H1 (cell line): Measurements from ENCODE around the gene ZRANB2. TPM values are rescaled to one million over a fixed set of nuclear protein-coding genes. Genes with fewer than 3 reads are reported as not detected.

Source experiments
- CTCF ChIA-PET: fragments of 300-600 bp; sonication (Branson Sonifier 250); formaldehyde crosslinking; loops from one replicate; lab custom pipeline; 2021; ENCODE audit not compliant: partially characterized antibody; lab: Charles Lee
- POLR2A ChIA-PET: fragments of 300-600 bp; sonication (Branson Sonifier 250); formaldehyde crosslinking; loops from one replicate; lab custom pipeline; 2021; ENCODE audit warnings: inconsistent platforms; ENCODE audit not compliant: partially characterized antibody; lab: Charles Lee
- DNase-seq, 2 experiments: peaks; one replicate each; pipeline versions ENCODE4 v3.0.0 to v3.0.0-alpha.2; 2010 to 2022; ENCODE audit warnings: low spot score in 2 of 2, low read depth in 1 of 2, mixed read lengths in 1 of 2
- FAIRE-seq: peaks from 2 replicates; lab custom pipeline; 2011; peaks lifted over from hg19 to GRCh38; lab: Jason Lieb, UNC
- H2AFZ ChIP-seq: 2 replicates; pipeline ENCODE4 v1.8.1; 2012; ENCODE audit warnings: low read length, inconsistent platforms
- H2AK5ac ChIP-seq: 2 replicates; pipeline ENCODE4 v1.6.1; 2013; ENCODE audit warnings: low read depth, low read length
- H2BK120ac ChIP-seq: replicated peaks from 2 replicates; pipeline ENCODE3; 2013; ENCODE audit warnings: low read depth, low read length, inconsistent platforms
- H2BK12ac ChIP-seq: 2 replicates; pipeline ENCODE4 v1.6.1; 2013; ENCODE audit warnings: low read depth, low read length
- H2BK15ac ChIP-seq: 2 replicates; pipeline ENCODE4 v1.6.1; 2013; ENCODE audit warnings: low read length
- H2BK20ac ChIP-seq: 2 replicates; pipeline ENCODE4 v1.6.1; 2013; ENCODE audit warnings: low read length
- H2BK5ac ChIP-seq: 2 replicates; pipeline ENCODE4 v1.6.1; 2013; ENCODE audit warnings: low read depth, low read length
- H3K14ac ChIP-seq: 2 replicates; pipeline ENCODE4 v1.6.1; 2013; ENCODE audit warnings: inconsistent platforms; ENCODE audit not compliant: insufficient read length
- H3K18ac ChIP-seq: 2 replicates; pipeline ENCODE4 v1.6.1; 2013; ENCODE audit warnings: low read length; ENCODE audit errors: extremely low read depth
- H3K23ac ChIP-seq: 2 replicates; pipeline ENCODE4 v1.6.1; 2013; ENCODE audit warnings: inconsistent platforms; ENCODE audit not compliant: insufficient read length
- H3K23me2 ChIP-seq: 2 replicates; pipeline ENCODE4 v1.6.1; 2013; ENCODE audit warnings: low read depth, low read length
- H3K27ac ChIP-seq: 2 replicates; pipeline ENCODE4 v1.6.1; 2011; ENCODE audit warnings: low read depth, low read length, inconsistent platforms
- H3K27me3 ChIP-seq, 4 experiments: replicated peaks in 1 of 4; 1 replicate in 1 of 4; 2 replicates in 3 of 4; pipeline versions ENCODE4 v1.6.1 to v1.8.1; 2011 to 2013; ENCODE audit warnings: low read length in 3 of 4, mild to moderate bottlenecking in 3 of 4, inconsistent platforms in 2 of 4, mixed read lengths in 2 of 4, moderate library complexity in 1 of 4; ENCODE audit not compliant: control insufficient read depth in 3 of 4, insufficient read depth in 3 of 4; ENCODE audit errors: extremely low read depth in 1 of 4
- H3K36me3 ChIP-seq, 4 experiments: 2 replicates each; pipeline versions ENCODE4 v1.6.1 to v1.8.1; 2011 to 2013; ENCODE audit warnings: mild to moderate bottlenecking in 4 of 4, low read length in 3 of 4, moderate library complexity in 2 of 4, control low read depth in 1 of 4, inconsistent platforms in 1 of 4; ENCODE audit not compliant: insufficient read depth in 4 of 4, control insufficient read depth in 2 of 4
- H3K4ac ChIP-seq: replicated peaks from 2 replicates; pipeline ENCODE3; 2013; ENCODE audit warnings: low read length, low read depth, mixed read lengths, inconsistent platforms; ENCODE audit not compliant: insufficient read length
- H3K4me1 ChIP-seq, 4 experiments: replicated peaks in 1 of 4; 1 replicate in 1 of 4; 2 replicates in 3 of 4; pipeline versions ENCODE4 v1.6.1 to v1.8.1; 2011 to 2013; ENCODE audit warnings: low read length in 3 of 4, inconsistent platforms in 2 of 4, mixed read lengths in 1 of 4; ENCODE audit not compliant: insufficient read depth in 4 of 4, control insufficient read depth in 3 of 4
- H3K4me2 ChIP-seq, 2 experiments: 2 replicates each; pipeline versions ENCODE4 v1.6.1 to v1.8.1; 2011 to 2013; ENCODE audit warnings: low read depth in 2 of 2, low read length in 2 of 2, control low read depth in 1 of 2, inconsistent platforms in 1 of 2, mild to moderate bottlenecking in 1 of 2; ENCODE audit not compliant: insufficient read depth in 1 of 2
- H3K4me3 ChIP-seq, 4 experiments: fragments of 200-600, 300-600 bp in 1 of 4; sonication (generic), shearing (Covaris generic), sonication (Bioruptor Twin) in 1 of 4; 2 replicates each; pipeline versions ENCODE4 v1.5.1 to v1.8.1; 2011 to 2016; ENCODE audit warnings: low read length in 4 of 4, low read depth in 3 of 4, control low read depth in 2 of 4, inconsistent platforms in 2 of 4, mild to moderate bottlenecking in 2 of 4, mixed read lengths in 1 of 4, moderate library complexity in 1 of 4; ENCODE audit not compliant: insufficient read depth in 2 of 4; ENCODE audit errors: extremely low read depth in 1 of 4
- H3K56ac ChIP-seq: replicated peaks from 2 replicates; pipeline ENCODE3; 2013; ENCODE audit warnings: low read depth, mild to moderate bottlenecking, mixed read lengths, low read length, inconsistent platforms; ENCODE audit not compliant: insufficient read length
- H3K79me1 ChIP-seq: 2 replicates; pipeline ENCODE4 v1.6.1; 2013; ENCODE audit warnings: low read depth, low read length, control low read depth
- H3K79me2 ChIP-seq, 2 experiments: 2 replicates each; pipeline versions ENCODE4 v1.6.1 to v1.8.1; 2012 to 2013; ENCODE audit warnings: low read length in 2 of 2, mild to moderate bottlenecking in 2 of 2, inconsistent platforms in 1 of 2; ENCODE audit not compliant: insufficient read depth in 2 of 2, control insufficient read depth in 1 of 2
- H3K9ac ChIP-seq, 4 experiments: replicated peaks in 1 of 4; 1 replicate in 1 of 4; 2 replicates in 3 of 4; pipeline versions ENCODE4 v1.6.1 to v1.8.1; 2011 to 2013; ENCODE audit warnings: low read depth in 3 of 4, low read length in 3 of 4, control low read depth in 2 of 4, mild to moderate bottlenecking in 2 of 4, moderate library complexity in 2 of 4, inconsistent platforms in 1 of 4; ENCODE audit errors: extremely low read depth in 1 of 4
- H3K9me3 ChIP-seq, 2 experiments: 2 replicates each; pipeline versions ENCODE4 v1.6.1 to v1.8.1; 2012 to 2013; ENCODE audit warnings: mild to moderate bottlenecking in 2 of 2, moderate library complexity in 2 of 2, control low read depth in 1 of 2, inconsistent platforms in 1 of 2, low read depth in 1 of 2, low read length in 1 of 2, mixed read lengths in 1 of 2; ENCODE audit not compliant: insufficient read depth in 2 of 2
- H4K20me1 ChIP-seq, 2 experiments: replicated peaks in 1 of 2; 2 replicates each; pipeline versions ENCODE3 to v1.8.1; 2011 to 2013; ENCODE audit warnings: inconsistent platforms in 2 of 2, low read length in 2 of 2, mild to moderate bottlenecking in 1 of 2; ENCODE audit not compliant: insufficient read depth in 2 of 2, control insufficient read depth in 1 of 2
- H4K5ac ChIP-seq: 2 replicates; pipeline ENCODE4 v1.6.1; 2013; ENCODE audit warnings: low read length, low read depth, mixed read lengths, inconsistent platforms; ENCODE audit not compliant: insufficient read length
- H4K8ac ChIP-seq: 2 replicates; pipeline ENCODE4 v1.8.0; 2013; ENCODE audit warnings: mild to moderate bottlenecking, moderate library complexity, low read length, inconsistent platforms; ENCODE audit not compliant: insufficient read depth; ENCODE audit errors: extremely low read depth
- H4K91ac ChIP-seq: replicated peaks from 2 replicates; pipeline ENCODE3; 2013; ENCODE audit warnings: low read length, mixed read lengths, inconsistent platforms; ENCODE audit not compliant: insufficient read length
- EZH2 ChIP-seq: fragments of 200-600 bp; sonication (generic); IDR thresholded peaks from 2 replicates; pipeline ENCODE4 v1.7.1; 2012; ENCODE audit warnings: low read depth, mild to moderate bottlenecking, moderate library complexity, low read length, inconsistent platforms; ENCODE audit not compliant: severe bottlenecking
- KDM4A ChIP-seq: IDR thresholded peaks from one replicate; pipeline ENCODE4 v1.7.1; 2012; ENCODE audit warnings: low read depth, mild to moderate bottlenecking, moderate library complexity, low read length, inconsistent platforms; ENCODE audit not compliant: severe bottlenecking
- SP4 ChIP-seq: IDR thresholded peaks from 2 replicates; pipeline ENCODE4 v1.6.1; 2012; ENCODE audit warnings: low read length, inconsistent platforms
- TEAD4 ChIP-seq: IDR thresholded peaks from 2 replicates; pipeline ENCODE4 v1.6.1; 2012; ENCODE audit warnings: low read depth, low read length, inconsistent platforms, mixed read lengths
- WGBS, 2 experiments: shearing (Covaris generic) in 1 of 2; methylation state at CpG; one replicate each; pipeline versions ENCODE4 v1.1.6 to v1.1.7; 2013 to 2015; ENCODE audit warnings: low lambda C conversion rate in 2 of 2, mixed read lengths in 2 of 2, inconsistent platforms in 1 of 2, low coverage in 1 of 2, missing lambda C conversion rate in 1 of 2; ENCODE audit not compliant: insufficient replicate concordance in 2 of 2, insufficient coverage in 1 of 2, insufficient read length in 1 of 2; ENCODE audit errors: extremely low coverage in 1 of 2, missing lambda C conversion rate in 1 of 2; 5-methylcytosine and 5-hydroxymethylcytosine counted together
- long read RNA-seq, 2 experiments: library from RNA in 1 of 2; library from capped mRNA in 1 of 2; stranded (forward); transcript quantifications; one replicate each; pipeline ENCODE4 v2.0.0, GENCODE V29; 2021; ENCODE audit warnings: inconsistent platforms in 1 of 2
- polyA minus RNA-seq, 3 experiments: library from RNA; depleted of rRNA, polyadenylated mRNA; stranded (reverse); fragments of >200 nt; gene quantifications; 1 replicate in 2 of 3; 2 replicates in 1 of 3; pipeline ENCODE4 v1.2.3, GENCODE V29; 2011
- polyA plus RNA-seq, 7 experiments: library from polyadenylated mRNA; depleted of rRNA in 3 of 7; stranded (reverse) in 5 of 7; unstranded in 2 of 7; fragments of >200 nt in 5 of 7; fragments of 200-250 nt in 2 of 7; gene quantifications; 1 replicate in 5 of 7; 2 replicates in 1 of 7; 4 replicates in 1 of 7; pipeline versions ENCODE4 v1.2.1 to v1.2.3, GENCODE V29; 2011 to 2013; ENCODE audit warnings: missing spikeins in 2 of 7, mixed read lengths in 2 of 7
- total RNA-seq: library from RNA; stranded (reverse); fragmentation: NEBNext Ultra II Directional; extraction: Animal tissue kit (Norgen Biotek cat#: 25700); gene quantifications from 2 replicates; pipeline ENCODE4 v1.2.1, GENCODE V29; 2021

The ZRANB2 gene, protein sequence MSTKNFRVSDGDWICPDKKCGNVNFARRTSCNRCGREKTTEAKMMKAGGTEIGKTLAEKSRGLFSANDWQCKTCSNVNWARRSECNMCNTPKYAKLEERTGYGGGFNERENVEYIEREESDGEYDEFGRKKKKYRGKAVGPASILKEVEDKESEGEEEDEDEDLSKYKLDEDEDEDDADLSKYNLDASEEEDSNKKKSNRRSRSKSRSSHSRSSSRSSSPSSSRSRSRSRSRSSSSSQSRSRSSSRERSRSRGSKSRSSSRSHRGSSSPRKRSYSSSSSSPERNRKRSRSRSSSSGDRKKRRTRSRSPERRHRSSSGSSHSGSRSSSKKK
- 94.1 and 103 TPM in 2 replicates for total RNA-seq
- polyA plus RNA-seq (2011; rRNA removed): 21.4 and 35.8 TPM in 2 replicates
- polyA plus RNA-seq (2011; cell fraction: cytosol; rRNA removed): 66.5 TPM
- 34.5 TPM for polyA plus RNA-seq (2011; cell fraction: nucleus; rRNA removed)
- 56.6 to 105 TPM (median 63.5 TPM) in 4 replicates for polyA plus RNA-seq (2012, experiment 1 of 2)
- polyA plus RNA-seq (2012, experiment 2 of 2): 5.1 TPM
- 114 TPM for polyA plus RNA-seq (2013, experiment 1 of 2)
- polyA plus RNA-seq (2013, experiment 2 of 2): 104 TPM
- polyA minus RNA-seq (2011; rRNA and poly(A)+ RNA removed): 25.6 and 38.6 TPM in 2 replicates
- 31.3 TPM for polyA minus RNA-seq (2011; cell fraction: cytosol; rRNA and poly(A)+ RNA removed)
- polyA minus RNA-seq (2011; cell fraction: nucleus; rRNA and poly(A)+ RNA removed): 52.2 TPM
- long read RNA-seq, experiment 1, transcript ZRANB2-202 (10 exons, 3,078 nt): major isoform, 5 of 79 reads
- long read RNA-seq, experiment 1, transcript ZRANB2-201 (11 exons, 2,821 nt): major isoform, 5 of 79 reads
- long read RNA-seq, experiment 1, partial matches to known transcripts: 36 of 79 reads
- long read RNA-seq, experiment 1, other reads (novel, unspliced or antisense): 25 of 79 reads
- long read RNA-seq, experiment 2, transcript ZRANB2-202 (10 exons, 3,078 nt): minor isoform, 53 of 181 reads
- long read RNA-seq, experiment 2, transcript ZRANB2-201 (11 exons, 2,821 nt): major isoform, 60 of 181 reads
- long read RNA-seq, experiment 2, partial matches to known transcripts: 45 of 181 reads
- long read RNA-seq, experiment 2, other reads (novel, unspliced or antisense): 23 of 181 reads

DNA sequence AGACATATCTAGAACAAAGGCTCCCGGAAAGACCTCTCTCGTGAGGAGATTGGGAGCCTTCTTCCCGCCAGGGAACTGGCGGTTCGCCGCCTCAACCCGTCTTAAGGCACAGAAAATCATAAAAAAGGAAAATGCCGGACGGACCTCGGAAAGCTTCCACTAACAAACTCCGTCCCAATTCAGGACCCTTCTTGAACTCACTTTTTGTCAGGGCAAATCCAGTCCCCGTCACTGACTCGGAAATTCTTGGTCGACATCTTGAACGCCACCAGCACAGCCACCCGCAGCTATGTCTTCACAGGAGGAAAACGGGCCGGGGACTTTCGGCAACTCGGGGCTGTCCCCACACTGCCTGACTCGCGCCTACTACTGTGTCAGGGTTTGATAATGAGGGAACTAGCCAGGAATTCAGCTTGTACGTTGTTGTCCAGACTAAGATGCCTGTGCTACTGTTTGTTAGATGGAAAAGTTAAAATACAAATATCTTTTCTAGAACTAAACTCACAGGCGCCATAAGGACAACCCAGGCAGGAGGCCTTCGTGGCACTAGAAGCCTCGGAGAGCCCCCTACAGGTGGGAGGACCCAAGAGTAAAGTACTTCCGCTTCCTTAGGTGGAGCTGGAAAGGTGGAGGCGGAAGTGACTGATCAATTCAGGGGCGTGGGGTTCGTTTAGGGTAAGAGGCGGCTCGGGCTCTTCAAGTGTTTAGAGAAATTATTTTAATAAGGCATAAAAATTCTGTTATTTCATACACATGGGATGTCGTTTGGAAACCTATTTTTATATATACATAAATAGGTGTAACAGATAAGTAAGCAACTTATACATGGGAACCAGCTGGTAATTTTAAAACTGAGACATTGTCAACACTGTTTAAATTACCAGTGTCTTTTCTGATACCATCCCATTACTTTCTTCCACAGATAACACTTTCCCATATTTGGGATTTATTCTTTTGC lies at the start of gene ZRANB2:
Gene ZRANB2, minus strand, starts transcription at position 297 of the 958 bp plus-strand sequence. Its CDS starts 40 bp downstream, at position 257.
- H3K23ac ChIP-seq: no peak within 1 kb of the TSS
- H2BK12ac ChIP-seq: peak within 1 kb of the TSS; percentile 98; the same call in 1 of the 2 replicates
- H2BK20ac ChIP-seq: no peak within 1 kb of the TSS
- no peaks in the 10 kb centered on the region; a peak in 2 of 7 replicates for H3K4me1 ChIP-seq
- H2BK5ac ChIP-seq: peak within 1 kb of the TSS; percentile 100
- H3K4ac ChIP-seq: peak within 1 kb of the TSS; percentile 19
- peak within 1 kb of the TSS; percentile 91 to 96 (median 93) for H3K4me3 ChIP-seq
- POLR2A ChIA-PET: interaction anchor here (0.8 to 2.2 kb wide), 10 partner anchors 8 to 670 kb away, joined by 3 to 10 read pairs (median 4); partner anchors contain the start of gene CTH
- peak within 1 kb of the TSS; percentile 39; the same call in 1 of the 2 replicates for H4K8ac ChIP-seq
- peak within 1 kb of the TSS; percentile 91 for H4K5ac ChIP-seq
- peak within 1 kb of the TSS; percentile 93 for H3K27ac ChIP-seq
- H2BK15ac ChIP-seq: peak within 1 kb of the TSS; percentile 99
- H3K27me3 ChIP-seq: peaks cover 1 to 9% (median 5%) of the 10 kb centered on the region in 4 experiments; a peak in 5 of 7 replicates
- peaks cover 0 to 2% of the 10 kb centered on the region in 2 experiments for H4K20me1 ChIP-seq
- WGBS, 2 experiments: 2% methylated on average over 33 of the region's 33 CpGs; no CpG with 5 or more reads in 1 of the 2 experiments
- CTCF ChIA-PET: interaction anchor here (0.5 to 1.5 kb wide), 8 partner anchors 12 to 890 kb away, joined by 3 to 5 read pairs (median 4); no protein-coding TSS in a partner anchor
- no peaks in the 10 kb centered on the region for H3K79me1 ChIP-seq
- peak; percentile 79 to 88 for DNase-seq
- peak within 1 kb of the TSS; percentile 63 for H3K56ac ChIP-seq
- peak within 1 kb of the TSS; percentile 91 for H3K18ac ChIP-seq
- peak within 1 kb of the TSS; percentile 96 for H4K91ac ChIP-seq
- H3K23me2 ChIP-seq: no peaks in the 10 kb centered on the region
- H2AFZ ChIP-seq: peak within 1 kb of the TSS; percentile 95
- peak within 1 kb of the TSS; percentile 88 to 98 (median 96) for H3K9ac ChIP-seq
- peaks cover 9 to 27% (median 14%) of the 10 kb centered on the region in 4 experiments; a peak in 6 of 8 replicates for H3K36me3 ChIP-seq
- no peaks in the 10 kb centered on the region for H3K9me3 ChIP-seq
- H2AK5ac ChIP-seq: no peak within 1 kb of the TSS
- H3K14ac ChIP-seq: no peak within 1 kb of the TSS
- peak within 1 kb of the TSS; percentile 50 for H2BK120ac ChIP-seq
- peak within 1 kb of the TSS; percentile 56 to 68 for H3K4me2 ChIP-seq
- peak; percentile 93 for FAIRE-seq
- H3K79me2 ChIP-seq: peaks cover 16 to 47% of the 10 kb centered on the region in 2 experiments; a peak in 3 of 4 replicates
- no peak for TF ChIP-seq TEAD4
- TF ChIP-seq EZH2: no peak
- TF ChIP-seq KDM4A: peak; percentile 40
- peak; percentile 99 for TF ChIP-seq SP4
